SHP77 treated with DMSO at 0.1 percent for 48 hours (cell line): ENCODE measurements around the gene INO80.

Experiments
- DNase-seq: peaks from one replicate; lab custom pipeline; 2025; lab: John Stamatoyannopoulos, UW

Gene INO80

DNA sequence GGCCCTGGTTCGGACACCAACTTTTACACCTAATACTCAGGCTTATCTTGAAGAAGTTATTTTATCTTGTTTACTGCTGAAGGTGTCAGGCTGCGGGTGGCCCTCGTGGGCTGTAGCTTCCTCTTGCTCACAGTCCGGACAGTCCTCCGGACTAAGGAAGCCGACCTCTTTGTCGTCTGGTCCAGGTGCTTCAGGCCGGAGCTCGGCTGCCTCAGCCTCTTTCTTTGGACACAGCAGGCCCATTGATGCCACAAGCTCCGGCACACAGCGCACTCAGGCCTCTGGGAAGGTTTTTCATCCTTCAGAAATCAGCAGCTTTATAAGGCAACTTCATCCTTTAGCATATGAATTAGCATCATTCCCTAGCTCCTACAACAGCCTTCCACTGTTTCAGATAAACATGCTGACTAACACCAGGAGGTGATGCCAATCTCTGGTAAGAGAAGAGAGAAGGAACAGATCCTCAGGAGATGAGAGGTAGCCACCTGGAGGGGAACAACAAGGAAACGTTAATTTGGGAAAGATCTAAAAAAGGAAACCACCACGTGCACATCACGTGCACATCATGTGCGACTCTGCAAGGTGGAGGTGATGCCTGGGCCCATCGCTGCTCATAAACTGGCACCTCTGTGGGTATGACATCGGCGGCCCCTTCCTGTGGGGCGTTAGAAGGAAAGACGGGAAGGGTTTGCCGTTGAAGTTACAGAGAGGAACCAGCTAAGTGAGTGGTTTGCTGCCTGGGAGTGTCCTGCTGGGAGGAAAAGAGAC, 167.2 kb downstream of the INO80 start:
- DNase-seq: no peak

DNA sequence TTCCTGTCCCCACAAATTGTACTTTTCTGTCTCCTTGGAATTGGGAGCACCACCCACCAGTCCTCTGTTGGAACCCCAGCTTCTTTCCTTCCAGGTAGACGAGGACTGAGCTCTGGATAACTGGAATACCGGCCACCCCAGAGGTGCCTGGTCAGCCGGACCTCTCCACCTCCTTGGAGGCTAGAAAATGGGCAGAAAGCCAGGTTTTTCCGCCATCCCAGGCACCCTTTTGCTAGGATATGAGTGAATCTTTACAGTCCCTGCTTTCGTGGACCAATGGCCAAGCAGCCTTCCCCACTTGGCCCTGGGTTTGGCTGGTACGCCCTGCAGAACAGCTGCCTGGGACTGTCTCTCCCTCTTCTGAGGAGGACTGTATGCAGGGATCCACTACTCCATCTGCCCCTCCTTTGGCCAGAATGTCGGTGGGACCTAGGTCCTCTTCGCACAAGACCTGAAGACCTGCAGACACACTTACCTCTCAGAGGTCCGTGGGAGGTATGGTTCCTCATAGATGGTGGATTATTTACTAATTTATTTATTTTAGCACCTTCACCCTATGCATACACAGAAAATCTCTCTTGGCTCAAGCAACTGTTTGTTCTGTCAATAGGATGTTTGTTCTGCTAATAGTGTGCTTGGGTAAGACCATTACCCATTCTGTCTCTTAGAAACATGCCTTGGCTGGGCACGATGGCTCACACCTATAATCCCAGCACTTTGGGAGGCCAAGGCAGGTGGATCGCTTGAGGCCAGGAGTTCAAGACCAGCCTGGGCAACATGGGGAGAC, 171.4 kb downstream of the INO80 start:
- DNase-seq: no peak

DNA sequence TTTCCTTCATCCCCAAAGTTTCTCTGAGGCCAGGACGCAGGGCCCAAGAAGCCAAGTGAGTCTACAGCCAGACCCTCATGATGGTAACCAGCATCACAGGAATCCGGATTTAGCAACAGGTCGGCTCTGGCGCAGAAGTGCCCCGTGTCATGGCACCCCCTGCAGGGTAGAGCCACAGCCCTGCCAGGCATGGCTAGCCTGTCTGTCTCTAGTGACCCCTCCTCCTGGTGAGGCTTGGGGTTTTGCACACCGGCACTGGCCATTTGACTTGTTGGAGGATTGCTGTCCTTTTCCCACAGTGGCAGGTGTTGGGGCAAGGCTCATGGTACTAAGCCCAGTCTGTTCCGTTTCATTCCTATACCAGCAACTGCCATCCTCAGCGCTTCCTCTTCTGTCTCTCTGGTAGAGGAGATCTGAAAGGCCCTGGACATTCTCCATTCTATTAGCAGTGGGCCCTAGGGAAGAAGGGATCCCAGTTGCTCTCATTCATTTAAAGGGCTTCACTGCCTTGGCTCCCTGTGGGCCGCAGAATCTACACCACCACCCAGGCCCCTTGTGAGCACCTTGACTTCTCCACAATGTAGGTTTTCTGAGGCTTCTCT, 172.2 kb downstream of the INO80 start:
- DNase-seq: no peak

DNA sequence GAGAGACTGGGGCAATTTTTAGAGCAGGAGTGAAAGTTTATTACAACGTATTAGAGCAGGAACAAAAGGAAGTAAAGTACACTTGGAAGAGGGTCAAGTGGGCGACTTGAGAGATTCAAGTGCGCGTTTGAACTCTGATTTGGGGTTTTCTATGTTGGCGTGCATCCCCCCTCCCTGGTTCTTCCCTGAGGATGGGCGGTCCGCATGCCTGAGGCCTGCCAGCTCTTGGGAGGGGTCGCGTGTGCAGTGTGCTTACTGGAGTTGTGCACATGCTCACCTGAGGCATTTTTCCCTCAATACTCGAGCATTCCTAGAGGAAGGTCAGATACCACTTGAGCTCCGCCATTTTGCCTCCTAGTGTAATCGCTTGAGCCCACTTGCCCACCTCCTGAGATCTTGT, 173.2 kb downstream of the INO80 start:
- DNase-seq: no peak

DNA sequence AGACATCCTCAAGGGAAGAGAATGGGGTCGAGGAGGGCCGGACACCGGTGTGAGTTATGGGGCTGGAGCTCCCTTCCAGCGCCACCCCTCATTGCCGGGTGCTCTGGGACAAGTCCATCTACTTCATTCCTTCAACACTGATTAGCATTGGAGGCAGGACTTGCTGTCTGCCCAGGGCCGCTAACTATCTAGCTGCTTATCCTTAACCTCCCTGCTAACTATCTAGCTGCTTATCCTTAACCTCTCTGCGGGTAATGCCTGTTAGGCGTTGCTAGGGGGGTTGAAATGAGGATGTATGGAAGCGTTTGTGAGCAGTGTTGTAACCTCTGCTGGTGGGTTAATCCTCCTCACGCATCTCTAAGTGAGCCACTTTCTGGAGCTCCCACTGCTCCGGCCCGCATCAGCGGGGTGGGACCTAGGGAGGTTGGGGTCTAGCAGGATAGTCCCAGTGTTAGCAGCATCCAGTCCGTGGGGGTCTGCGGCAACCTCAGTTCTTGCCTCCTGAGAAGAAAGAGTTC, 173.7 kb downstream of the INO80 start:
- no peak for DNase-seq

DNA sequence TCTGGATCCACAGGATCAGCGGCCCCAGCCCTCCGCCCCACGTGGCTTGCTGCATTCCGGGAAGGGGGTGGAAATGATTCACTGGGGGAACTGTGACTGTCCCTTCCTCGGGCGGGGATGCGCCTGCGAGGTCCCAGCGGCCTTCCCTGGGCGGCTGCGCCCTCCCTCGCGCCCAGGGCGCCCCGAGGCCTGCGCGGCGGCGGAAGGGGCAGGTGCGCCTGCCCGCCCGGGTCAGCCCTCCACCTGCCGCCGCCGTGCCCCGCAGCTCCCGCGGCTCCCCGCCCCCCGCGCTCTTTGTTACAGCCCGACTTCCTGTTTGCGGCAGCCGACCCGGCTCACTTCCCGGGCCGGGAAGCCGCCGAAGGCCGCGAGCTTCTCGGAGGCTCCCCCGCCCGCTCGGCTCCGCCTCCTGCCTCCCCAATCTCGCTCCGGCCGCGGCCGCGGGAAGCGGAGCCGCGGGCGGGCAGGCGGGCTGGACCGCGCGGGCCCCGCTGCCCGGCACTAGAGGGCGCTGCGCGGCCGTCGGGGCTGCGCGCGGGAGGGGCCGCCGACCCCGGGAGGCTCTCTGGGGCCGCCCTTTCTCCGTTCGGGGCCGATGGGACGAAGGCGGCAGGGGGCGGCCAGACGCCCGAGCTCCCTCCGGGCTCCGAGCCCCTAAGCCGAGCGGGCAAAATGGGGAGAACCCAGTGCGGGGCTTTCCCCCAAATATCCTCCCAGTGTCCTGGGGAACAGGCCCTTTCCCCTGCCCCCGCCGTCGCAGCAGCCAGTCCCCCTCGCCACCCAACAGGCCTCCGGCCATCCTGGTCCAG, 174.3 kb downstream of the INO80 start:
- DNase-seq: peak; percentile 58

DNA sequence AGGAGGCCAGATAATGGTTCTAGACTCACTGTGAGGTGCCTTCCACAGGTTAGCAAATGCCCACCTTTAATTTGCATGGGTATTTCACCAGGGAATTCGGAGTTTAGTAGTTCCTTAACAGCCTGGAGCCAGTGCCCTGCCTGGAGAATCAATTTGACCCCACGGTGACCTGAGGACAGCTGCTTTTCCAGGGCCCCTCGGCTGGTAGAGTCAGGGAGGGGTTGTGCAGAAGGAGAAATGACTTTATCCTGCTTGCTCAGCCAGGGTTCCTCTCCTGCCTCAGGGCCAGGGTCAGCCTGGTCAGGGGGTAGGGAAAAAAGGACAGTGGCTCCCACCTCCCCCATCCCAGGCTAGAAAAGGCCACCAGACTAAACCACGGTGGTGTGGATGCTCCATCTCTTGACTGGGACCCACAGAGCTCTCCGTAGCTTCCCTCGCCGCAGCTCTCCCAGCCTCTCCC, 175.0 kb downstream of the INO80 start:
- DNase-seq: no peak

DNA sequence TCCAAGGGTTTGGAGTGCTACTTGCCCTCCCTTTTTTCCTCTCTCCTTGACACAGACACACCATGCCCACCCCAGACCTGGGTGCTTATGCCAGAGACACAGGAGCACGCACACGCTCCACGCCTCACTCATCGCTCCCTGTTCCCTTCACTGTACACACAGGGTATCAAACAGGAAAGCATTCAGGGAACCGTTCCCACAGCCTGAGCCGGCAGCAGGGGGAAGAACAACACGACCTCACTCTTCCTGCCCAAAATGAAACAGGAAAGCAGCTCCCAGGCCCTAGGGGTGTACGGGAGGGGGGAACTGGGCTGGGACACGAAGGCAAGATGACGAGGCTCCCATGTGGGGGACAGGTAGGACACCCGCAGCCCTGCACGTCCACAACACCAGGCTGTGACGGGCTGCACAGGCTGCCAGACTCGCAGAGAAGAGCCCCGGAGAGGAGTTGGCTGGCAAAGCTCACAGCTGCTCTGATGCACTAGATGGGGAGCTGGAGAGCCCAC, 175.7 kb downstream of the INO80 start:
- DNase-seq: no peak

DNA sequence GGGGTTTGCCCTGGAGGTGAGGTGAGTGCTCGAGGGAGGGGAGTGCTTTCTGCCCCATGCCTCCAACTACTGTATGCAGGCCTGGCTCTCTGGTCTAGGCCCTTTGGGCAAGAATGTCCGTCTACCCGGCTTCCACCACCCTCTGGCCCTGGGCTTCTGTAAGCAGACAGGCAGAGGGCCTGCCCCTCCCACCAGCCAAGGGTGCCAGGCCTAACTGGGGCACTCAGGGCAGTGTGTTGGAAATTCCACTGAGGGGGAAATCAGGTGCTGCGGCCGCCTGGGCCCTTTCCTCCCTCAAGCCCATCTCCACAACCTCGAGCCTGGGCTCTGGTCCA, 177.6 kb downstream of the INO80 start:
- no peak for DNase-seq

DNA sequence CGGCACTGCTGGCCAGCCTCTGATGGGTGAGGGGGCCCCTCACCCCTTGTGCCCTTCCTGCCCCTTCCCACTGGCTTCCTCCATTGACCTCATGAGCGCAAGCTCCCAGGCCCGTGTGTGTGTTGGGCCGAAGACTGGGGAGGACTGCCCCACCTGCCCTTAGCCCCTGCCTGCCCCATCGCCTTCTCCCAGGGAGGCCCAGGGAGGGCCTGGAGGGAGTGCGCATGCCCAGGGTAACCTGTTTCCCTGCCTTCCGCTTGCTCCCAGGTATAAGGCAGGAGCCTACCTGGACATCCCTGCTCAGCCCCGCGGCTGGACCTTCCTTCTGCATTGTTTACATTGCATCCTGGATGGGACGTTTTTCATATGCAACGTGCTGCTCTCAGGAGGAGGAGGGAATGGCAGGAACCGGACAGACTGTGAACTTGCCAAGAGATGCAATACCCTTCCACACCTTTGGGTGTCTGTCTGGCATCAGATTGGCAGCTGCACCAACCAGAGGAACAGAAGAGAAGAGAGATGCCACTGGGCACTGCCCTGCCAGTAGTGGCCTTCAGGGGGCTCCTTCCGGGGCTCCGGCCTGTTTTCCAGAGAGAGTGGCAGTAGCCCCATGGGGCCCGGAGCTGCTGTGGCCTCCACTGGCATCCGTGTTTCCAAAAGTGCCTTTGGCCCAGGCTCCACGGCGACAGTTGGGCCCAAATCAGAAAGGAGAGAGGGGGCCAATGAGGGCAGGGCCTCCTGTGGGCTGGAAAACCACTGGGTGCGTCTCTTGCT, 178.1 kb downstream of the INO80 start:
- no peak for DNase-seq

DNA sequence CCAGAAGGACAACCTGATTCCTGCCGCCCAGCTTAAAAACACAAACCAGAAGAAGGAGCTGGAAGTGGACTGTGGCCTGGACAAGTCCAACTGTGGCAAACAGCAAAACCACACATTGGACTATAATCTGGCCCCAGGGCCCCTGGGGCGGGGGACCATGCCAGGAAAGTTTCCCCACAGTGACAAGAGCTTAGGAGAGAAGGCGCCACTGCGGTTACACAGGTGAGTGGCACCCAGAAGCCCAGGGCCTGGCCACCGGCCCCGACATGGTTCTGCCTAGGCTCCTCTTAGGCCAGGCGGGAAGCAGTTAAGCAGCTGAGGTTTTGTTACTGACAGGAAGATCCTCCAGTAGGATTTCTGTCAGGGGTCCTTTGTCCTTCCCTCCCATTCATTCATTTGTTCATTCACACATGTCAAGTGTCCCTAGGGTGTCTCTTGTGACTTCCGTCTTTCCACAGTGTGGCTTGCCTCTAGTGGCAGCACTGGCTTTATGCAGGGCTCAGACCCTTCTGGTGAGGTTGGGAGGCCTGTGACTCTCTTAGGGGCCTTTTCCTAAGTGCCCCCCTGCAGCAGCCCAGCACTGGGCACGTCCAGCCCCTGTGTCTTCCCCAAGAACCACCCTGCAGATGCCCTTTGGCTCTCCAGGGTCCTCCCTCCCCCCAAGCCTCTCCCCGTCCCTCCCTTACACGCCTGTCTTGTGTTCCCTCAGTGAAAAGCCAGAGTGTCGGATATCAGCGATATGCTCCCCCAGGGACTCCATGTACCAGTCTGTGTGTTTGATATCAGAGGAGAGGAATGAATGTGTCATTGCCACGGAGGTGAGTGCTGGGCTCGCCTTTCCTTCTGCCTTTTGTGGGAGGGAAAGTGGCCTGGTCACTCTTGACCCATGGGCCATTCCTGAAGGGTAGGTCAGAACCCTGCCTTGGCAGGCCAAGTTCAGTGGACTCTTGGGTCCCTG, 179.1 kb downstream of the INO80 start:
- DNase-seq: no peak

DNA sequence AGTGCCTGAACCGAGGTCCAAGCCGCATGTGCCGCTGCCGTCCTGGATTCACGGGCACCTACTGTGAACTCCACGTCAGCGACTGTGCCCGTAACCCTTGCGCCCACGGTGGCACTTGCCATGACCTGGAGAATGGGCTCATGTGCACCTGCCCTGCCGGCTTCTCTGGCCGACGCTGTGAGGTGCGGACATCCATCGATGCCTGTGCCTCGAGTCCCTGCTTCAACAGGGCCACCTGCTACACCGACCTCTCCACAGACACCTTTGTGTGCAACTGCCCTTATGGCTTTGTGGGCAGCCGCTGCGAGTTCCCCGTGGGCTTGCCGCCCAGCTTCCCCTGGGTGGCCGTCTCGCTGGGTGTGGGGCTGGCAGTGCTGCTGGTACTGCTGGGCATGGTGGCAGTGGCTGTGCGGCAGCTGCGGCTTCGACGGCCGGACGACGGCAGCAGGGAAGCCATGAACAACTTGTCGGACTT, 179.8 kb downstream of the INO80 start:
- no peak for DNase-seq

DNA sequence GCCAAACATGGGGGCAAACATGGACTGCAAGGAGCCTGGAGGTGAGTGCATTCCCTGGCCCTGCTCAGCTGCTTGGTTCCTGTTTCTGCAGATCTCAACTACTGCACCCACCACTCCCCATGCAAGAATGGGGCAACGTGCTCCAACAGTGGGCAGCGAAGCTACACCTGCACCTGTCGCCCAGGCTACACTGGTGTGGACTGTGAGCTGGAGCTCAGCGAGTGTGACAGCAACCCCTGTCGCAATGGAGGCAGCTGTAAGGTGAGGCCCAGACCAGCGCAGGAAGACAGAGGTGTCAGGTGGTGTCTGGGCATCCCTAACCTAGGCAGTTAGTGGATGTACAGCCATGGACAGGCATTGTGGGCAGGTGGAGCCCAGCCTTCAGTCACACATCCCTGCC, 181.6 kb downstream of the INO80 start:
- DNase-seq: no peak

DNA sequence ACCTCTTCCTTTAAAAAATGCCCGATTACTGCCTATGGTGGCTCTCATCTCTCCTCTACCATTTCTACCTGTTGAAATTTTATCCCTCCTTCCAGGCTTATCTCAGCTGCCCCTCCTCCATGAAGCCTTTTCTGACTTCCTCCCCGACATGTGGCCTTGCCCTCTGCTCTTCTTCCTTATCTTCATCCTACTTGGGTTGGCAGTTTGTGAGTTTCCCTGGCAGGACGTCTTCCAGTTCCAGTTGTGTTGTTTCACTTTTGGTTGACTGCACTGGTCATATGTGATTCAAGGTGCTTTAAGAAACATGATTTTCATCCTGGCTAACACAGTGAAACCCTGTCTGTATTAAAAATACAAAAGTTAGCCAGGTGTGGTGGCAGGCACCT, 182.6 kb downstream of the INO80 start:
- no peak for DNase-seq

DNA sequence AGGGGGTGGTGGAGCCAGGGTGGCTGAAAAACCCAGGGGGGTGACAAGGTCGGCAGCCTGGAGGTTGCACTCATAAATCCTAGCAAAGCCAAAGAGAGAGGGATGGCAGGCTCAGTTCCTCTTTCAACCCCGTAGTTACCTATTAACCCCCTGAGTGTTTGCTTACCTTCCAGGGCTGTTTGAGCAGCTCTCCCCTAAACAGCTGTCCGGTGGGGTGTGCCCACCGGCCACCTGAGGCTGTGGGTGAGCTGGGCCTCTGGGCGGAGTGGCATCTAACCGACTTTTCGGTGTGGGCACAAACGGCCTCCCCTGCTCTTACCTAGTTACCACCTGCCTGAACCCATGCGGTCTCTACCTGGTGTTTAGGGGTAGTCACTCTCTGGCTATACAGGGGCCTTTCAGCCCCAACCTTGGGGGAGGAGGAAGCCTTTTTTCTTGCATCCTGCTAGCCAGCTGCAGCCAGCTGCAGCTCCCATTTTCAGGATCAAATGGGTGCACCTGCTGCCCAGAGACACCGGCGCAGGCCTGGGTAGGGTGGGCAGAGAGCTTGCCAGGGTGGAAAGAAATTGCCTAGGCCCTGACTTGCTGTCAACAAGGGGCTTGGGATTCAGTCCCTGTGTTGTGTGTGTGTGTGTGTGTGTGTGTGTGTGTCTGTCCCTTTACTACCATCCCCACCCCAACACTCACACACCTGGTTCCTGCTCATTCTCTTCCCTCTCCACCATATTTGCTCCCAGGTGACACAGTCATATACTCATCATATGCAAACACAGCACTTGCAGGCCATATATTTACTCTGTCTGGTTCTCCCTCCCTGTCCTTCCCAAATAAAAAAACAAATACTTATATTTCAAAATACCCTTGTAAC, 183.2 kb downstream of the INO80 start:
- no peak for DNase-seq

DNA sequence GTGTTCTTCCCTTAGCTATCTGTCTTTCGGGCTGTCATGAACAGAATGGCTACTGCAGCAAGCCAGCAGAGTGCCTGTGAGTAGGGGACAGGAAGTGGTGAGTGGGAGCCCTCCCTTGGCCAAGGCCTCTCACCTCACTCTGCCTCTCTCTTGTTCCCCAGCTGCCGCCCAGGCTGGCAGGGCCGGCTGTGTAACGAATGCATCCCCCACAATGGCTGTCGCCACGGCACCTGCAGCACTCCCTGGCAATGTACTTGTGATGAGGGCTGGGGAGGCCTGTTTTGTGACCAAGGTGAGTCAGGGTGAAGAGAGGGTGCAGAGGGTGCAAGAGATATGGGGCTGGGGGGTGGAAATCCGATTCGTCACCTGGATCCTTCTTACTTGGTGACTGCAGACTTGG, 183.9 kb downstream of the INO80 start:
- DNase-seq: peak; percentile 54

DNA sequence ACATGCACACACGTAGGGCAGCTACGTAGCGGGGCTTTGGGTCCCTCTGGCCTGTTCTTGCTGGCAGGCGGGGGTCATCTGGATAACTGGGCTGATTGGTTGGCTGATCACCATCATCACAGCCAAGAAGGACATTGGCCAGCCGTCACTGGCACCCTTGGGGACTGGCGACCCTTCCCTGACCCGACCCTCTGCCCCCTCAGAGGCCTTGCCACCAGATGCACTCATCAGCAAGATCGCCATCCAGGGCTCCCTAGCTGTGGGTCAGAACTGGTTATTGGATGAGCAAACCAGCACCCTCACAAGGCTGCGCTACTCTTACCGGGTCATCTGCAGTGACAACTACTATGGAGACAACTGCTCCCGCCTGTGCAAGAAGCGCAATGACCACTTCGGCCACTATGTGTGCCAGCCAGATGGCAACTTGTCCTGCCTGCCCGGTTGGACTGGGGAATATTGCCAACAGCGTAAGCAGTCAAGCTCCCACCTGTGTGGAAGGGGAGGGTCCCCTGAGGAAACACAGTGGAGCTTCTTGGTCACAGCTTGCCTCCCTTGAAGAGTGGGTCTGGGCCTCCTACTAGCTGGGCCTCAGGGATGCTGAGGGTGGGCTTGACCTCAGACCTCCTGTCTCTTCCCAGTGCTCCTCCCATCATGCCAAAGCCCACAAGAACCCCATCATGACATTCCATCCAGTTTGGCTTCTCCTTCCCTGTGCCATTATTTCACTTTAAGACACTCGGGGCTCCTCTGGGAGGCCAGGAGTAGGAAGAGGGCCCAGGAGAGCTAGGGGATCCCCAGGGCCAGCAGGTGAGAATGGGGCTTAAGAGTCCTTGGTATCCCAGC, 184.6 kb downstream of the INO80 start:
- no peak for DNase-seq
